CD1c-positive myeloid dendritic cell (primary cell): ENCODE measurements around the gene SERP2.

Experiments used
- DNase-seq: peaks from one replicate; pipeline ENCODE4 v3.0.0-alpha.2; 2016; ENCODE audit errors: extremely low spot score

SERP2 gene

DNA sequence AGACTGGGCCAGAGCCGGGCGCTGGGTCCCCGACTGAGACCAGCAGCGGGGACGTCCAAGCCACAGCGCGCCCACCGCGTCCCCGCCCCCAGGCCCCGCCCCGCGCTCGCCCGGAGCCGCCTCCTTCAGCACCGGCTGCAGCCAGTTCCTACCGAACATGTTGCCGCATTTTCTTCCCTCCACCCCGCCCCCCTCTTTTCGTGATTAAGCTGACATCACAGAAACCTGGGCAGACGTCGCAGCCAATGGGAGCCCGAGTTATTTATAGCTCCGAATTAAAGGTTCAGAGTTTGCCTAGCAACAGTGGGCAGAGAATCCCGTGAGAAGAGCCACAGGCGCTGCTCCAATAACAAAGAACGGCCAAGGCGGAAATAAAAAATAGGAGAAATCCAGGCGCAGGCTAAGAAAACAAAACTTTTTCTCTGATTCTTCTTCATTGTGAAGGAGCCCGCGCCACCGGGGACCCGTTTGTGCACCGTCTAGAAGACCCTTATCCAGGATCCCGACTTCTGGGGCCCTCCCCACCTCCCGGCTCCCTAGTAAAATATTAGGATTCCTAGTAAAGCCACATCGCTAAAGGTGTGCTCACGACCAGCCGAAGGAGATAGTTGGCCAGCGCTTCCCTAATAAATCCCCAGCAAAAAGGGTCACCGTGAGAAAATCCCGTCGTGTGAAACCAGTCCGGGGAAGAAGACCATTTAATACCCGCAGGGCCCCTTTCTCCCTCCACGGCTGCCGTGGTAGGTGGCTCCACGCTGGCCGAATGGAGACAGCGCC lies 61.7 kb downstream of the SERP2 start:
- DNase-seq = peak; percentile 89

DNA sequence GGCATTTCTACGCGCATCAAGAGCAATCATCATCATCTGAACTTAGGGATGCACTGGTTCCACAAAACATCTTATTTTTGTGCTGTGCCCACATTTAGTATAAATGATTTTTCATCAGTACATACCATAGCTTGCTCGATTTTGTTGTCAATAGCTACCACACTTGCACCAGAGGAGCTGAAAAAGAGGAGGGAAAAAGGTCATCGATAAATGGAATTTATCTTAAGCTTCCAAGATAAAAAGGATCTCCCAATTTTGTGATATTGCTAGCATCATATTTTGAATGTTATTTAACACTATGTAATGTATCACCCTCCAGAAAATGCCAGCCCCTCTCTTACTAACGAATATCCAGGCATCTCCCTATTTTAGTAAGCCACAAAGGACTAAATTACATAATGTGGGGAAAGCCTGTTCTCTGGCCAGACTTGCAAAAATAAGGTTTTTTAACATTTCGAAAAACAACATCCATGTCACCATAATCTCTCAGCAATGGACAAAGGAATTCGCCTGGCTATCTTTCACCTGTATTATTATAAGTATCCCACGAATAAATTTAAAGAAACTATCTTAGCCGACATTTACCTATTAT lies 62.4 kb downstream of the SERP2 start:
- no peak for DNase-seq

DNA sequence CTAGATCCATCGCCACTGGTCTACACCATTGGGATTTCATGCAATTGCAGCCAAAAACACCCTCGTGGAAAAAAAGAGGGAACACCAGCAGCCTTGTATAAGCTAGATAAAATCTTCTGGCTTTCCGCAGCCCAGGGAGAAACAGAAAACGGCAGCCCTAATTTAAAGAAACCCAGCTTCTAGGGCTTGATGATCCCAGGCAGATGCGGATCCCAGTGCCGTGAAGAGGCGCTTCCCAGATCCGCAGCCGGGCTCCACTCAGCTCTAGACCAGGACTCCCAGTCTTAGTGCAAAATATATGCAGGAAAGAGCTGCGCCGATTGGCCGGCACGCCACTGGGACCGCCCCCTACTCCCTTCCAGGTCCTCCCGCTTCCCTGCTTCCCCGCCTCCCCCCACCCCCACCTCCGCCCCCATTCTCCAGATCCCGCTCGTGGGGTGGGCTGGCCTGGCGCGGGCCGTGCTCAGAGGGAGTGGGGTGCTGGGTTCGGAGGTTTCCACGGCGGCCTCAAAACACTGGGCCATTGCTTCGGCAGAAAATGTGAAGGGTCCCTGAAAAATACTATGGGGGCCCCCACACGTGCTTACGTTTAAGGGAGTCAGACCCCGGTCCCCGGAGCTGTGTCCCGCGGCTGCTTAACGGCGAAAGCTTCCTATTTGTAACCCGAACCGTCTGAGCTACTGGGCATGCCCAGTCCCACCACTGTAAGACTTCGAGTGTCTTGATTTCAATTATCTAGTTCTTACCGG lies 63.1 kb downstream of the SERP2 start:
- peak; percentile 45 for DNase-seq

DNA sequence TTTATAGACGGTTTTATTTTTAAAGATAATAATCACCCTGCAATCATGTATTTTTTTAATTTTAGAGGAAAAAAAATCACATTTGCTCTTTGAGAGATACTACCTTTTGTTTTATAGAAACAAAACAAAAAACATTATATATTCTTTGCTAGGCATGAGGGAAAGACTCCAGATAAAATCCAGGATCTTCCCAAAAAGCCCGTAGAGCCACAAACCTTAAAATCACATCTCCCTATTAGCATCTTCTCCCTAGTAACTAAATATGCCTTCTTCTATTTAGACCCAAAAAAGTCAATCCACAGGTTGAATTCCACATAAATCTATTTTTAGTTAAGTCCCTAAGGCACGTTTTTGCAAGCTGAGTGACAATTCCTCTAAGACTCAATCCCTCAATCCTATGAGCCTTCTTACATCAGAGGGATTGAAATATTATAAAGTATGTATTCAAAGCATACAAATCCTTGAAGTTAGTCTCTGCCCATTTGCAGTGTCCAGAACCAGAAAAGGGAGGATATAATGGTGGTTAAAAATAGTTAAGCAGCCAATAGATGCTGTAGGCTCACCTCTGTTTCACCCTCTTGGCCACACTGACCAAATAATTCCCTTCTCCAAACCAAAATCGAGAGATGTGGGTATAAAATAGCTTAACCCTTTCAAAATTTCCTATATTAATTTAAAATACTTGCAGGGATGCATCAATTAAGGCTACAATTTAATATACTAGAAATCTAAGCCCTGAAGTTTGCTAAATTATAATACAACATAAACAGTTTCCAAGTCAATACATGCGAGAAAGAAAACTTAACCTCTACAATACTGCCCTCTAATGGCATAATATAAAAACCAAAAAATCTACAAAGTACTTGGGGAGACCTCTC lies 64.0 kb downstream of the SERP2 start:
- DNase-seq = peak; percentile 80

DNA sequence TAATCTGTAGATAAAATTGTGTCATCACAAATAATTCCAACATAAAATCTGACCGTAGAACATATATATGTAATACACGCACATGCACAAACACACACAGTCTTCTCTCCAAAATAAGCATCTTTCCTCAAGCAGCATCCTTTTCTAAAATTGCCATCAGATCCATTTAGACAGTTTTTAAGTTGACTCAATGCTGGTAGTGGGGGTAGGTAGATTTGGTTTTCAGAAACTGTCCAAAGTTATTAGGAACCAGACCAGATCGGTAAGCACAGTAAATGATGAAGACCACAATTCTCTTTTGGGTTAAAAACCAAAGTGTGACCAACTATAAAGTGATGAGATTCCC lies 64.6 kb downstream of the SERP2 start:
- DNase-seq = no peak

DNA sequence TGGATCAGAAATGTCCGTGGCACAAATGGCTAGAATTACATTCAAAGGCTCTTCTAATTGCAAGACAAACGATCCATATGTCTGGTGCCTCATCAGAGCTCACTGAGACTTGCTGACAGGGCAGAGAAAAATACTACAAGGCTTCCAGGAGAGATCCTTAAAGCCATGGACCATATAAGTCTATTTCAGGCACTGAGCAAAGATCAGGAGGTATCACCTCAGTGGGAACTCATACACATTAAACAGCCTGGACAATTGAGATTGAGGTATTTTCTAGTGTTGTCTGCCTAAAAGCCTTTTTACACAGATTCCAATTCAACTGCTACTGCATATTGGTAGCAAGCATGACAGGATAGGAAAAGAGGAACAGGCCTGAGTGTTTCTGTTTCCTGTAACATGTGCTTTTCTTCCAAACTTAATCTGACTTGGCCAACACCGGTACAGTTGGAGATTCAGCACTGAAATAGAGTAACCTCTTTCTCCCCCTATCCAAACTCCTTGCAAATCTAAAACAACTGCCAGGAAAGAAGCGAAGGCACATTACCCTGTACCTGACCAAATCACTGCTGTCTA lies 65.9 kb downstream of the SERP2 start:
- DNase-seq = peak; percentile 14

DNA sequence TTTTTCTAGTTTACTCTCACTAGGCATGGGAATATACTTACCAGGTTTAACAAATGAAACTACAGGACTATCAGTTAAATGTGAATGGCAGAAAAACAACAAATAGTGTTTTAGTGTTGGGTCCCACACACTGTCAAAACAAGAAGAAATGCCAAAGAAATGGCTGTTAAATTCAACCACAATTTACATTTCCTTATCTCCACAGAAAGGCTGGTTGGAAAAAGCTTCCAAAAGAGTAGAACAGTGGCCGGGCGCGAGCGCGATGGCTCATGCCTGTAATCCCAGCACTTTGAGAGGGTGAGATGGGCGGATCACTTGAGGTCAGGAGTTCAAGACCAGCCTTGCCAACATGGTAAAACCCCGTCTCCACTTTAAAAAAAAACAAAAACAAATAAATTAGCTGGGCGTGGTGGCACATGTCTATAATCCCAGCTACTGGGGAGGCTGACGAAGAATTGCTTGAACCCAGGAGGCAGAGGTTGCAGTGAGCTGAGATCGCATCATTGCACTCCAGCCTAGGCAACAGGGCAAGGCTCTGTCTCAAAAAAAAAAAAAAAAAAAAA lies 66.5 kb downstream of the SERP2 start:
- no peak for DNase-seq
